Measurements from ENCODE around the gene TMEM217.

The TMEM217 gene

GRCh38 chr6:37162740-37163139 is 95.2 kb downstream of the TMEM217 start:
- no peak for DNase-seq (ENCODE audit: low spot score)
